ENCODE data around the gene UTP11.

The UTP11 gene

GRCh38 chr1:38025664-38026063 is 13.1 kb downstream of the UTP11 start:
- no peak for DNase-seq (ENCODE audit: low spot score)
- TF ChIP-seq CTCF (IDR thresholded peaks at IDR 0.05; ENCODE audit: extremely low read depth, missing control alignments) = no peak

- peak; percentile 55 for DNase-seq (ENCODE audit: low spot score)
These were observed 14.2 kb downstream of the UTP11 start for GRCh38 chr1:38026592-38027200.

GRCh38 chr1:38027201-38028104 is 14.9 kb downstream of the UTP11 start:
- no peak for DNase-seq (ENCODE audit: low spot score)
- no peak for TF ChIP-seq CTCF (IDR thresholded peaks at IDR 0.05; ENCODE audit: extremely low read depth, missing control alignments)

More at GRCh38 chr1:38026592-38027200, 14.2 kb downstream of the UTP11 start:
- TF ChIP-seq CTCF (IDR thresholded peaks at IDR 0.05; ENCODE audit: extremely low read depth, missing control alignments) = peak; percentile 58

GRCh38 chr1:38028105-38028591 is 15.6 kb downstream of the UTP11 start:
- no peak for TF ChIP-seq CTCF (IDR thresholded peaks at IDR 0.05; ENCODE audit: extremely low read depth, missing control alignments)
- DNase-seq (ENCODE audit: low spot score) = peak; percentile 81

- TF ChIP-seq CTCF (IDR thresholded peaks at IDR 0.05; ENCODE audit: extremely low read depth, missing control alignments) = no peak
- peak; percentile 16 for DNase-seq (ENCODE audit: low spot score)
These were observed 16.1 kb downstream of the UTP11 start for GRCh38 chr1:38028671-38029070.

GRCh38 chr1:38029081-38029681 is 16.6 kb downstream of the UTP11 start:
- DNase-seq (ENCODE audit: low spot score) = peak; percentile 18
- TF ChIP-seq CTCF (IDR thresholded peaks at IDR 0.05; ENCODE audit: extremely low read depth, missing control alignments) = no peak
